ENCODE data around the gene CFAP70. TPM values are rescaled to one million over a fixed set of nuclear protein-coding genes. Genes with fewer than 3 reads are reported as not detected.

Gene CFAP70
- total RNA-seq, 4 donors from 2014 or later: 3.9 to 8.1 (median 6.3) TPM

- no peak for TF ChIP-seq CTCF (IDR thresholded peaks at IDR 0.05; ENCODE audit: low read depth)
Observed at GRCh38 chr10:73366381-73367298, 8.0 kb upstream of the CFAP70 start.

- no peak for TF ChIP-seq CTCF (IDR thresholded peaks at IDR 0.05; ENCODE audit: low read depth)
Observed at GRCh38 chr10:73364964-73365363, 6.3 kb upstream of the CFAP70 start.

- no peak for TF ChIP-seq CTCF (IDR thresholded peaks at IDR 0.05; ENCODE audit: low read depth)
Observed at GRCh38 chr10:73359492-73359891, 828 bp upstream of the CFAP70 start.

GRCh38 chr10:73357821-73358220 is 843 bp downstream of the CFAP70 start:
- TF ChIP-seq CTCF (IDR thresholded peaks at IDR 0.05; ENCODE audit: low read depth): no peak

- no peak for TF ChIP-seq CTCF (IDR thresholded peaks at IDR 0.05; ENCODE audit: low read depth)
Observed at GRCh38 chr10:73357166-73357565, 1.5 kb downstream of the CFAP70 start.

- no peak for TF ChIP-seq CTCF (IDR thresholded peaks at IDR 0.05; ENCODE audit: low read depth)
Observed at GRCh38 chr10:73344269-73344668, 14.4 kb downstream of the CFAP70 start.

- TF ChIP-seq CTCF (IDR thresholded peaks at IDR 0.05; ENCODE audit: low read depth): no peak
Observed at GRCh38 chr10:73340121-73340520, 18.5 kb downstream of the CFAP70 start.
